Stimulated activated CD8-positive, alpha-beta memory T cell treated with anti-CD3 and anti-CD28 coated beads, Interleukin-7, amount 100 ng/mL, for 4 hours (primary cell): ENCODE measurements around the gene PHAF1.
"Not testable (repeated sequence)": the region's sequence is repeated elsewhere in the genome, so short reads cannot be mapped to it uniquely, and the experiment has no call there.

Experiments used
- DNase-seq, 2 donors: peaks; one replicate each; pipeline ENCODE4 v3.0.0-alpha.2; 2020; ENCODE audit warnings: low read depth in 2 of 2

The PHAF1 gene

DNA sequence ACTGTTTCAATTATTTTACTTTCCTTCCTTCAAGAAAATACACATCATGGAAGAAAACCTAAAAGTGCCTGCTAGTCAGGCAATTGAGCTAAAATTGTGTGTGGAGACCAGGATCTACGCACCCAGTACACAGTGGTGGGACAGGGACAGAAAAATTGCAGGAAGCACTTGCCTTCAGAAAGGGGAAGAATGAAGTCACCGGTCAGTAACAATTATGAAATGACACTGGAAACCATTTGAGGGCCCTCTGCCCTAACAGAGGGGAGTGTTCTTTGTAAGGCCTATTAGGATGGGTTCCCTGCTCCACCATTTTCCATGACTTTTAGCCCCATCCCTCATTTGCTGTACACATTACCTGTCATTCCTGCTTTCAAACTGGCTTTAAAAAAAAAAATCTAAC, 4.5 kb upstream of the PHAF1 start:
- no peak for DNase-seq

DNA sequence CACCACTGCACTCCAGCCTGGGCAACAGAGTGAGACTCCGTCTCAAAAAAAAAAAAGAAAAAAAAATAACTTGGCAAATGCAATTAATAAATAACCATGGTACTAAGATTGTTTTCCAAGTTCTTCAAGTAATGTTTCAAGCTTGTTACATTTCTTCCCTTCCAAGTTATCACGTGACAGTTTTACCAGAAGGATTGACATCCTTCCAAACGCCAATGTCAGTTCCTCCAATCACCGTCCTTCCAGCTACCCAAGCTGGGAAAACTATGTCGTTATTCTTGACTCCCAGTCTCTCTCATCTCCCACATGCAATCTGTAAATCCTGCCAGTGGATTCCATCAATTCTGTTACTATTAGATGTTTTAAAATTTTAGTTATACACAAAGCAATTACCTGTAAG, 3.9 kb upstream of the PHAF1 start:
- no peak for DNase-seq

- DNase-seq: no peak
Observed at GRCh38 chr16:67108489-67108888, 1.3 kb upstream of the PHAF1 start.

DNA sequence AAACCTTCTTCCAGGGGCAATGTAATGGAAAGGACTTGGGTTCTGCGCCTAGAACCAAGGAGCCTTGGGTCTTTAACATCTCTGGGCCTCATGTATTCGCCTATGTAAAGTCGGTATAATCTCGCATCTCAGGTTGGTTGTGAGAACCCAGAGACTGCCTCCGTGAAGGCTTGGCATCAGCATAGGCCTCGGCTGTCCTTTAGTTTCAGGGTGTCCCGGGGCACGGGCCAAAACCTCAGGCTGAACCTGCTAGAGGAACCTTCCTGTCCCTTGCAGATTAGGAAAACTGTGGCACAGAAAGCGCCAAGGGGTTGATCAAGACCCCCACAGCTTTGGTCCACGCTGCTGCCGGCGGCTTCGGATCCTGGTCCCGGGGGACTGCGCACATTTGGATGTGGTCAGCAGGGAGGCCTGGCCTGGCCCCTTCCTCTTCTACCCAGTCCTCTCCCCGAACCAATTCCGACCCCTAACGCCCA, 772 bp upstream of the PHAF1 start:
- DNase-seq: no peak

DNA sequence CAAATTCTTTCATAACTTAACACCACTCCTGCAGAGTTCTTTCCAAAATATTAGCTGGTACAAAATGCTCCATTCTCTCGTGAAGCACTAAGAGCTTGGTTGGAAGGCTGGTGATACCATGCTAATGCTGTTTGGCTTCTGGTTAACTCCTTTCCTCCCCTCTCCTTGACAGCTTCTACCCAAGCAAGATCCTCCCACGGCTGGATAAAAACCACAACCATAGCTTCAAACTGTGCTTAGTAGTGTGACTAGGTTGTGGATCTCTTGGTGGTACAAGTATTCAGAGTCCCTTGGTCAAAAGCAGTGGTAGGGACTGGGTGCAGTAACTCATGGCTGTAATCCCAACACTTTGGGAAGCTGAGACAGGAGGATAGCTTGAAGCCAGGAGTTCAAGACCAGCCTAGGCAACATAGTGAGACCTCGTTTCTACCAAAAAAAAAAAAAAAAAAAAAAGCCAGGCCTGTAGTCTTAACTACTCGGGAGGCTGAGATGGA, 2.3 kb downstream of the PHAF1 start:
- no peak for DNase-seq

DNA sequence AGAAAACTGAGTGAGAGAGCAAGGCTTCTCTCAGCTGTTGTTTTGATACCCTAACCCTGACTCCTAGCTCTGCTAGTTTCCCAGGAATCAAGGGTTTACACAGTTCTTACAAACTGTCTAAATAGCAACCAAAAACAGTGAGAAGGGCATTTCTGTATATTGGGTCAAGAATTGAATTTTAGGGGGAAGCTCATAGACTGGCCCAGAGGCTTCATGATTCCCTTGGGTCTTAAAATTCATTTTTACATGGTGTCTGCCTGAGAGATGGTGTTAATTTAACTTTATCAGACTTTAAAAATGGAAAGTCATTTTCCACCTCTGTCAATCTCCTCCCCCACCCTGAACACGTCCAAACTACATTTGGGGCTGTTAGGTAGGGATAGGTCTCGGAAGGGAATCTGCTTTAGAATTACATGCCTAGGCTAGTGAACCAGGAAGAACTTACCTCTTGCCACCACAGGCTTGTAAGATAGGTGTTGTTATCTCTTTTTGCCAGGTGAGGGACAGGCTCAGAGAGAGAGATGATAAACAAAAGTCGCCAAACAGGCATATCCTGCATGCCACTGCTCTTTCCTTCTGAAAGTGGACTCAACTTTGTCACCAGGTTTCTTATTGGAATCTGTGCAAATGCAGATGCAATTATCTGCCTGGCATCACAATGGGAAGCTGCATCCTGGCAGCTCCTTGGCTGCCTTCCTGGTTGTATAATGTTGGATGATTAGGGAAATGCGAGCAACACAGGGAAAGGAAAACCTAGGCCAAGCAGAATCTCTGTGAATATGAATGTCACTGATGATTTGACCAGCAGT, 3.1 kb downstream of the PHAF1 start:
- no peak for DNase-seq

DNA sequence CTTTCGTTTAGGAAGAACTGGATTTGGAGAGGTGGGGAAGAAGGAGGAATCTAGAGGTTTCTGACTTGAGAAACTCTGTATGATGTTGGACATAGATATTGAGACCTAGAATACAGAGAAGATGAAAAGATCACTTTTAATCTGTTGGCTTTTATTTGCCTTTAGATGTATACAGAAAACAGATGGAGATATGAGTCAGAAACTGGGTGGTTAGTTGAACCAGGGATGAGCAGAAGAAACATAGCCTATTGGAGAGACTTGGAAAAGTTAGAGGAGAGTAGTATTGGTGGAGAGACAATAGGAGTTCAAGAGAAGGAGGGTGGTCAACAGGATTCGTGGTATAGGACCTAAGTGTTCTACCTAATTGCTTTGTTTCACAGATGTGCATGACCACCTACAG, 5.1 kb downstream of the PHAF1 start:
- no peak for DNase-seq

GRCh38 chr16:67115639-67116038, 5.9 kb downstream of the PHAF1 start:
- no peak for DNase-seq

GRCh38 chr16:67116388-67117311, 6.9 kb downstream of the PHAF1 start:
- no peak for DNase-seq

- DNase-seq: no peak
Observed at GRCh38 chr16:67117716-67118115, 8.0 kb downstream of the PHAF1 start.

- DNase-seq: no peak
Observed at GRCh38 chr16:67120025-67120424, 10.3 kb downstream of the PHAF1 start.

- not testable (repeated sequence) for DNase-seq
Observed at GRCh38 chr16:67122799-67123198, 13.1 kb downstream of the PHAF1 start.

GRCh38 chr16:67128417-67128816, 18.7 kb downstream of the PHAF1 start:
- DNase-seq: no peak

DNA sequence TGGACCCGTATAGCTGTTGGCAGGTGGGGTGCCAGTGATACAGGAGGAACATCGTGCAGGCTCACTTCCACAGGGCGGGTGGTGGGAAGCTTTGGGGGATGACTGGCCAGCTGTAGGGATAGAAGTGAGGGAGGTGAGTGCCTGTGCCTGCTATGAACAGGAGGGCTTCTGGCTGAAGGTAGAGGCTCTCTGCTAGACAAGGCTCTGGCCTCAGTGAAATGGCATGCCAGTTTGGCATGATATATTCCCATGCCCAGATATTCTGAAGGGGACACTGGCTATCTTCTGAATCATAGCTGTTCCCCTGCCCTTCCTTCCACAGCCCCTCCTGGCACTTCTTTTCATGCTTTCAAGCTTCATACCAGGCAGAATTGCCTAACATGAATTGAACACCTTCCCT, 19.1 kb downstream of the PHAF1 start:
- no peak for DNase-seq

- DNase-seq: no peak
Observed at GRCh38 chr16:67129422-67129821, 19.7 kb downstream of the PHAF1 start.

- DNase-seq: no peak
Observed at GRCh38 chr16:67137605-67138004, 27.9 kb downstream of the PHAF1 start.

DNA sequence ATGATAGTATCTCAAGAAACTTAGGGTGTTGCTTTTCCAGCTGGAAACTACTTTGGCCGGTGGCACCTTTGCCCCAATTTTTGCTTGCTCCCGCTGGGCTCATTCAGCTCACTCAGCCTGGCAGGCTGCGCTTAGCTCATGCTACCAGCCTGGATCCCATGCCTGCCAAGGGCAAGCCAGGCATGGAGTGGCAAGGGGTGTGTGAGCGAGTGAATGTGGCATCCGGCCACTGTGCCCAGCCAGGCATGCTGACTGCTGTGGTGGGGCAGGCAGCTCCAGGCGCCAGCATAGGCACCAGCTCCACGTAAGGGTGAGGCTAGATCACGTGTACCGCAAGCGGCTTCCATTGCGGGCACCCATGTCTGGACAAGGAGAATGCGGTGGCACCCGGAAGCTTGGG, 31.6 kb downstream of the PHAF1 start:
- no peak for DNase-seq

GRCh38 chr16:67142342-67142741, 32.6 kb downstream of the PHAF1 start:
- no peak for DNase-seq

DNA sequence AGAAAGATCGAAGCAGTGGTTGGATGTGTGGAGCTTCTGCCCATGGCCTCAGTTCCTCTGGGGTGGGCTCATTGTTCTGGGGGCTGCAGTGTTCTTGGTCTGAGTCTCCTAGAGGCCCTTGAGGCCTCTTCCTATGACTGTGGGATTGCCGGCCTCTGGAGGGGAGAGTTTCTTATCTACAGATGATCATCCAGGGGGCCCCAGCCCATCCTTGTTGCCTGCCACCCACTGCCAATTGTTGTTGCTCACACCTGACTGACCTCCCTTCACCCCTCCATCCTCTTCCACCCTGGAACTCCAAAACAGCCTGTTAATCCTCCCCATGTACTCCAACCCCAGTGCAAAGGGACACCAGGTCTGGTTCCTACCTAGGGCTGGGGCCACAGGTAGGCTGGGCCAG, 35.2 kb downstream of the PHAF1 start:
- DNase-seq: no peak

- no peak for DNase-seq
Observed at GRCh38 chr16:67145746-67146145, 36.0 kb downstream of the PHAF1 start.

- DNase-seq: no peak
Observed at GRCh38 chr16:67146523-67147357, 37.0 kb downstream of the PHAF1 start.
